Activated CD8-positive, alpha-beta memory T cell treated with anti-CD3 and anti-CD28 coated beads, Interleukin-2, amount 10 ng/mL, durations not matched to agents 7 days and 5 days (primary cell): ENCODE measurements around the gene HLCS. TPM values are rescaled to one million over a fixed set of nuclear protein-coding genes. Genes with fewer than 3 reads are reported as not detected.

ENCODE experiments used
- ATAC-seq: fragments of 150-1000 bp; cut with Tn5 transposase; one replicate; pipeline ENCODE4 v1.10.0; 2021; ENCODE audit warnings: moderate library complexity
- CTCF ChIA-PET: fragments of 350-600 bp; sonication (Branson Sonifier 250); formaldehyde crosslinking; loops from one replicate; lab custom pipeline; 2021; ENCODE audit warnings: antibody characterized with exemption; lab: Charles Lee
- DNase-seq: peaks from one replicate; pipeline ENCODE4 v3.0.0-alpha.2; 2020
- H3K27ac Mint-ChIP-seq: one replicate; pipeline ENCODE4 v1.8.0; 2021; ENCODE audit warnings: mild to moderate bottlenecking, mixed read lengths
- H3K27me3 Mint-ChIP-seq: one replicate; pipeline ENCODE4 v1.8.0; 2021; ENCODE audit warnings: mixed read lengths
- H3K36me3 Mint-ChIP-seq: one replicate; pipeline ENCODE4 v1.8.0; 2021; ENCODE audit warnings: mild to moderate bottlenecking, mixed read lengths
- H3K4me1 Mint-ChIP-seq: one replicate; pipeline ENCODE4 v1.8.0; 2021; ENCODE audit warnings: mixed read lengths
- H3K4me3 Mint-ChIP-seq: one replicate; pipeline ENCODE4 v1.8.0; 2021; ENCODE audit warnings: mild to moderate bottlenecking, moderate library complexity, mixed read lengths
- H3K9me3 Mint-ChIP-seq: one replicate; pipeline ENCODE4 v1.8.0; 2022; ENCODE audit warnings: low read depth, mixed read lengths
- total RNA-seq, 2 experiments: library from RNA; stranded (reverse); gene quantifications; one replicate each; pipeline ENCODE4 v1.2.3, GENCODE V29; 2021

HLCS gene
- total RNA-seq, 2 experiments from 2014 or later, result 14.2 to 16.2 TPM

GRCh38 chr21:36761685-36762084 lies 204.8 kb downstream of the HLCS start:
- DNase-seq (no peak), ATAC-seq (no peak)
- Mint-ChIP-seq H3K4me1 (no peaks in the 10 kb centered on the region), H3K4me3 (no peak overlapping the region), H3K27ac (no peak overlapping the region), H3K27me3 (no peaks in the 10 kb centered on the region), H3K9me3 (no peaks in the 10 kb centered on the region), H3K36me3 (no peaks in the 10 kb centered on the region)
- CTCF ChIA-PET, result no interaction called here

DNA sequence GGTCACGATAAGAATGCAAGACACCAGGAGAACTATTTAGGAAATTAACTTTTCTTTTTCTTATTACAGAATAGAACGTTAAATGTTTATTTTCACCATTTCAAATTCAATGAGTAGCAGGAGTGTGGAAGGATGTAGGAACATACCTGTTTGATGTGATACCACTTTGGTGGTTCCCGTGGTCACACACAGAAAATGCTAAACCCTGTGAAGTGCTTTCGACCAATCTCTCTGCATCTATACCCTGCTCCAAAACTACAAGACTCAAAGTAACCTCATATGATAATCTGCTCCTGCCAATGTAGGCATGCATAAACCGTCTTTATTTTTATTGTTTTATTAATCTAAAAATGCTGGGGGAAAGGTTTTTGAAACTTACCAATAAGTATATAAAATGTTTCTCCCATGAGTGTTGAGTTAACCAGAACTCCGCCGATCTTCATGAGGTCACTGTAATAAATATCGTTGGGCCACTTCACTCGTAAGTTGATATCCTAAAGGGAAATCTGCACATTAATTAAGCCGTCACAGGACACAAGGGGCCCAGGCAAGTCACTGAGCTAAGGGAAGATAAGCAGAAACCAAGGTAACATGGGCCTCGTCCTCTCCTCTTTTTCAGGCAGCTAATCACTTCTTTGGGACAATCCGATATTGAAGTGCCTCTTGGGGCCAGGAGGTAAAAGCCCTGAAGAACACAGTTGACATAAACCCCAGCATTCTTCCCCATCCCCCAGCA lies 207.0 kb downstream of the HLCS start:
- no peak for DNase-seq
- ATAC-seq, result no peak
- H3K27ac Mint-ChIP-seq, result no peak overlapping the region
- H3K4me1 Mint-ChIP-seq, result no peaks in the 10 kb centered on the region
- H3K27me3 Mint-ChIP-seq, result no peaks in the 10 kb centered on the region
- no peaks in the 10 kb centered on the region for H3K36me3 Mint-ChIP-seq
- CTCF ChIA-PET, result interaction anchor here (0.6 kb wide), 1 partner anchor 13 kb away, joined by 3 read pairs; no protein-coding TSS in a partner anchor
- H3K9me3 Mint-ChIP-seq, result no peaks in the 10 kb centered on the region
- no peak overlapping the region for H3K4me3 Mint-ChIP-seq

GRCh38 chr21:36757196-36757595 lies 209.3 kb downstream of the HLCS start:
- no peaks in the 10 kb centered on the region for H3K27me3 Mint-ChIP-seq
- no peak overlapping the region for H3K27ac Mint-ChIP-seq

DNA sequence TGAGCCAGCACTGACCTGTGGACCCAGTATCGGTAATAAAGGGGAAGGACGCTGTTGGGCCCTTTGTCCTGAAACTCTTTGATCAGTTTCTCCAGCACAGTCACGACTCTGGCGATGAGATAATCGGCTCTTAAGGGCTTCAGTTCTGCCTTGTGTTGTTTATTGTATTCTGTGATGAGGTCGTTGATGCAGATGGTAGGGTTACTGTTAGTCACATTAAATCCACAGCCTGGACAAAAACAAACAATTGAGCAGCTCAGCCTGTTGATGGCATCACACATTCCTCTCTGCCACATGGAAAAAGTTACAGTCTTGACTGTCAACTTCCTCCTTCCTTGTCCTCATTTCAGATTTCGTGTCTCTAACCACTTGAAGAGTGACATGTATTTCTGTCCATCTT lies 209.9 kb downstream of the HLCS start:
- DNase-seq, result no peak
- Mint-ChIP-seq H3K27ac (no peak overlapping the region), H3K9me3 (no peaks in the 10 kb centered on the region), H3K4me3 (no peak overlapping the region), H3K27me3 (no peaks in the 10 kb centered on the region), H3K4me1 (no peaks in the 10 kb centered on the region), H3K36me3 (no peaks in the 10 kb centered on the region)
- ATAC-seq, result no peak
- CTCF ChIA-PET, result no interaction called here

More at GRCh38 chr21:36757196-36757595, 209.3 kb downstream of the HLCS start:
- H3K9me3 Mint-ChIP-seq, result no peaks in the 10 kb centered on the region
- no peaks in the 10 kb centered on the region for H3K36me3 Mint-ChIP-seq
- no peak for DNase-seq
- no peaks in the 10 kb centered on the region for H3K4me1 Mint-ChIP-seq
- CTCF ChIA-PET, result no interaction called here
- no peak for ATAC-seq
- H3K4me3 Mint-ChIP-seq, result no peak overlapping the region

DNA sequence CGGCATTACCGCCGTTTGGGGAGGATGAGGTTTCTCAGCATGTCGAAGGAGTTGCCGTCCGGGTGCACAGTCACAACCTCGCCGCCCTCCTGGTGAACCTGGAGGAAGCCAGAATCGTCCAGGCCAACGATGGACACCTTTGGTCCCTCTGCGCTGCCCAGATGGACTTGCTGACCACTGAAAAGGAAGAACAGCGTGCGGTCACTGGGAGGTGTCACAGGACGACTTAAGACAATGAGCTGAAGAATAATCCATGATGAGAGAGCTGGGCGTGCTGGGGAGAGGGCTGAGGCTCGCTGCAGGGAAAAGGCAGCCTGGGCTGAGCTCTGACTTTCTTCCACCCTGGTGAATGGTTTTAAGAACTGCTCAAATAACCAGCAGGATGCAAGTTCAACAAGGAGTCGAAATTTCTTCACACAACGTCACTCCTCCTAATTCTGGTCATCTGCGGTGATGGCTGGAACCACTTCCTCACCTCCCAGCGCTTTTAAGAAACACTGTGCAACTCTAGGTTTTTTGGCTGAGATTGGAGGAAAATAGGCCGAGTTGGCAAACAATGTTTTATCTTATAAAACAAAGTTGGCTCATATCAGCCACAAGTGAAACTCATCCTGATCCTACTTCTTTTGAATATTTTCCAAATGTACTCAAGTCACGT lies 212.1 kb downstream of the HLCS start:
- Mint-ChIP-seq H3K9me3 (no peaks in the 10 kb centered on the region), H3K27ac (no peak overlapping the region), H3K4me3 (no peak overlapping the region), H3K27me3 (peaks cover 8% of the 10 kb centered on the region), H3K4me1 (no peaks in the 10 kb centered on the region), H3K36me3 (no peaks in the 10 kb centered on the region)
- CTCF ChIA-PET, result interaction anchor here (0.9 to 1.1 kb wide), 2 partner anchors 10 to 124 kb away, joined by 3 read pairs; no protein-coding TSS in a partner anchor
- ATAC-seq (no peak), DNase-seq (no peak)

DNA sequence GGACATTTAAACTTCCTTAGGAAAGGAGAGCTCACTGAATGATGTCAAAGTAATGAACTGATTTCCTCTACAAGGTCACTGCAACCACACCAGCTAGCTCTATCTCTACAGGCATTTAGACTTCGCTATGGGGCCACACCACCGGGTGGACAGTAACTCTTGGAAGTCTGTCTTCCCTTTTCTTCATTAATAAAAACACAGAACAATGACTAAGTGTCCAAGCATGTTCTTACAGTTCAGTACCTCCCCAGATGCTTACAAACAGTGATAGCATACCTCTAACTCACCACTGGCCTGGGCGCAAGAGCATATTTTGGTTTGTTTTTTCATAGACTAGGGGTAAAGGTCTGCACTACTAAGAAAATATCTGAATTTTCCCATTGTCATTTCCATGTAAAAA lies 212.9 kb downstream of the HLCS start:
- no peak for DNase-seq
- Mint-ChIP-seq H3K27me3 (peaks cover 16% of the 10 kb centered on the region), H3K36me3 (no peaks in the 10 kb centered on the region), H3K27ac (no peak overlapping the region), H3K9me3 (no peaks in the 10 kb centered on the region), H3K4me3 (no peak overlapping the region), H3K4me1 (no peaks in the 10 kb centered on the region)
- ATAC-seq, result no peak
- CTCF ChIA-PET, result no interaction called here

DNA sequence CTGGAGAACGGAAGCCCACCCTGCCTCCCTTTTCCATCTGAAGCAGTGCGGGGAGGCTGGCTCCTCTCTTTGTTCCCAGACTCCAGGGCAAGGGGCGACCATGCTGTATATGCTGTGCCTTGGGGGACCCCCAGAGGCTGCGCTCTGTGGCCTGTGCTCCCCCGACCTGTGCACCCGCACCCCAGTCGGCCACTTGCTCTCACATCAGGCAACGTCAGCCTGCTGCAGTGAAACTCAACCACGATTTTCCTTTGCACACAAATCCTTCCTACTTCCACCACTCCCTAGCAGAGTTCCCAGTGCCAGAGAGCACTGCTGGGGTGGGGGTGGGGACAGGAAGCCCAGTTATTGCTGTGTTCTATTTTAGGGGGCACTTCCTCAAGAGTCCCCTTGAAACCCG lies 215.1 kb downstream of the HLCS start:
- CTCF ChIA-PET, result no interaction called here

GRCh38 chr21:36750576-36750959 lies 215.9 kb downstream of the HLCS start:
- no peaks in the 10 kb centered on the region for H3K9me3 Mint-ChIP-seq
- ATAC-seq, result no peak
- DNase-seq, result no peak
- no peaks in the 10 kb centered on the region for H3K36me3 Mint-ChIP-seq
- H3K27ac Mint-ChIP-seq, result no peak overlapping the region
- no peak overlapping the region for H3K4me3 Mint-ChIP-seq
- H3K27me3 Mint-ChIP-seq, result peaks cover 37% of the 10 kb centered on the region
- CTCF ChIA-PET, result interaction anchor here (1.2 to 1.4 kb wide), 2 partner anchors 167 to 177 kb away, joined by 3 read pairs; no protein-coding TSS in a partner anchor
- peaks cover 9% of the 10 kb centered on the region for H3K4me1 Mint-ChIP-seq

More for the DNA sequence above, 215.1 kb downstream of the HLCS start:
- Mint-ChIP-seq H3K4me1 (peaks cover 9% of the 10 kb centered on the region), H3K9me3 (no peaks in the 10 kb centered on the region), H3K27ac (no peak overlapping the region), H3K36me3 (no peaks in the 10 kb centered on the region), H3K4me3 (no peak overlapping the region), H3K27me3 (peaks cover 30% of the 10 kb centered on the region)
- ATAC-seq, result no peak
- no peak for DNase-seq

GRCh38 chr21:36749935-36750575 lies 216.4 kb downstream of the HLCS start:
- Mint-ChIP-seq H3K27ac (no peak overlapping the region), H3K4me3 (no peak overlapping the region), H3K4me1 (peaks cover 9% of the 10 kb centered on the region), H3K36me3 (no peaks in the 10 kb centered on the region), H3K27me3 (peaks cover 42% of the 10 kb centered on the region), H3K9me3 (no peaks in the 10 kb centered on the region)
- ATAC-seq (no peak), DNase-seq (no peak)
- CTCF ChIA-PET, result interaction anchor here (1.2 to 1.4 kb wide), 2 partner anchors 167 to 178 kb away, joined by 3 read pairs; no protein-coding TSS in a partner anchor

- H3K4me3 Mint-ChIP-seq, result peak overlapping the region; percentile 53
- H3K4me1 Mint-ChIP-seq, result peaks cover 9% of the 10 kb centered on the region
- peak; percentile 82 for ATAC-seq
- H3K27me3 Mint-ChIP-seq, result peaks cover 55% of the 10 kb centered on the region
- CTCF ChIA-PET, result interaction anchor here (1.0 kb wide), 1 partner anchor 11 kb away, joined by 3 read pairs; no protein-coding TSS in a partner anchor
- DNase-seq, result peak; percentile 42
- no peak overlapping the region for H3K27ac Mint-ChIP-seq
- no peaks in the 10 kb centered on the region for H3K9me3 Mint-ChIP-seq
- no peaks in the 10 kb centered on the region for H3K36me3 Mint-ChIP-seq
Observed at GRCh38 chr21:36747815-36748383, 218.6 kb downstream of the HLCS start.

DNA sequence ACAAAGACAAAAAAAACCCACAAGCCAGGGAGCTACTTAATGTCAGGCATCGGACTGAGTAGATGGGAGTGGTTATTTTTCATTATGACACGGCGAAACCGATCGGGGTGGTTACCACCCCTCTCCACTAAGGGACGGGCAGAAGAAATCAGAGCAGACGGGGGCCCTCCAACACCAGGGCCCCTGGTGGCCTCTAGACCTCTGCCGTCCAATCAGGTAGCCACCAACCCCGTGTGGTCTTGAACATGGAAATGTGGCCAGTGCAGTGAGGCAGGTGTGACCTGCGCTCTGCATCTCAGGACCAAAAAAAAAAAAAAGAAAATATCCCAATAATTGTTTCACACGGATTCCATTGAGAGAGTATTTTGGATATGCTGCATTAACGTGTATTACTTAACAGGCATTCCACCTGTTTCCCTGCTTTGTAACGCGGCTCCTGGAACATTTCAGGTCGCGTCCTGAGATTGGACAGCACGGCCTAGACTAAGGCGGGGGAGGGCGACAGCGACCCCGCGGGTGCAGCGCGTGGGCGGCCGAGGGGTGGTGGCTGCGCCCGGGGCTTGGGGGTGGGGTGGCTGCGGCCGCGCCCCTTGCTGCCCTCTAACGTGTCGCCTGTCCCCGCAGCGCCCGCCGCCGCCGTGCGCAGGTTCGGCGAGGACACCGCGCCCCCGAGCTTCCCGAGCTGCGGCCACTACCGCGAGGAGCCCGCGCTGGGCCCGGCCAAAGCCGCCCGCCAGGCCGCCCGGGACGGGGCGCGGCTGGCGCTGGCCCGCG lies 219.2 kb downstream of the HLCS start:
- H3K9me3 Mint-ChIP-seq, result no peaks in the 10 kb centered on the region
- H3K4me3 Mint-ChIP-seq, result peak overlapping the region; percentile 40
- peaks cover 9% of the 10 kb centered on the region for H3K4me1 Mint-ChIP-seq
- CTCF ChIA-PET, result interaction anchor here (0.7 to 1.0 kb wide), 2 partner anchors 10 to 12 kb away, joined by 3 read pairs; no protein-coding TSS in a partner anchor
- DNase-seq (no peak), ATAC-seq (no peak)
- peak overlapping the region; percentile 12 for H3K27ac Mint-ChIP-seq
- no peaks in the 10 kb centered on the region for H3K36me3 Mint-ChIP-seq
- peaks cover 55% of the 10 kb centered on the region for H3K27me3 Mint-ChIP-seq

GRCh38 chr21:36745459-36745858 lies 221.0 kb downstream of the HLCS start:
- no peak overlapping the region for H3K4me3 Mint-ChIP-seq
- H3K27me3 Mint-ChIP-seq, result peaks cover 55% of the 10 kb centered on the region
- H3K27ac Mint-ChIP-seq, result no peak overlapping the region
- H3K4me1 Mint-ChIP-seq, result peaks cover 9% of the 10 kb centered on the region
- ATAC-seq, result no peak
- CTCF ChIA-PET, result no interaction called here
- H3K9me3 Mint-ChIP-seq, result no peaks in the 10 kb centered on the region
- H3K36me3 Mint-ChIP-seq, result no peaks in the 10 kb centered on the region
- DNase-seq, result no peak
